ENCODE data around the gene ZMAT2.
"Not testable (repeated sequence)": the region's sequence is repeated elsewhere in the genome, so short reads cannot be mapped to it uniquely, and the experiment has no call there.

ZMAT2 gene

DNA sequence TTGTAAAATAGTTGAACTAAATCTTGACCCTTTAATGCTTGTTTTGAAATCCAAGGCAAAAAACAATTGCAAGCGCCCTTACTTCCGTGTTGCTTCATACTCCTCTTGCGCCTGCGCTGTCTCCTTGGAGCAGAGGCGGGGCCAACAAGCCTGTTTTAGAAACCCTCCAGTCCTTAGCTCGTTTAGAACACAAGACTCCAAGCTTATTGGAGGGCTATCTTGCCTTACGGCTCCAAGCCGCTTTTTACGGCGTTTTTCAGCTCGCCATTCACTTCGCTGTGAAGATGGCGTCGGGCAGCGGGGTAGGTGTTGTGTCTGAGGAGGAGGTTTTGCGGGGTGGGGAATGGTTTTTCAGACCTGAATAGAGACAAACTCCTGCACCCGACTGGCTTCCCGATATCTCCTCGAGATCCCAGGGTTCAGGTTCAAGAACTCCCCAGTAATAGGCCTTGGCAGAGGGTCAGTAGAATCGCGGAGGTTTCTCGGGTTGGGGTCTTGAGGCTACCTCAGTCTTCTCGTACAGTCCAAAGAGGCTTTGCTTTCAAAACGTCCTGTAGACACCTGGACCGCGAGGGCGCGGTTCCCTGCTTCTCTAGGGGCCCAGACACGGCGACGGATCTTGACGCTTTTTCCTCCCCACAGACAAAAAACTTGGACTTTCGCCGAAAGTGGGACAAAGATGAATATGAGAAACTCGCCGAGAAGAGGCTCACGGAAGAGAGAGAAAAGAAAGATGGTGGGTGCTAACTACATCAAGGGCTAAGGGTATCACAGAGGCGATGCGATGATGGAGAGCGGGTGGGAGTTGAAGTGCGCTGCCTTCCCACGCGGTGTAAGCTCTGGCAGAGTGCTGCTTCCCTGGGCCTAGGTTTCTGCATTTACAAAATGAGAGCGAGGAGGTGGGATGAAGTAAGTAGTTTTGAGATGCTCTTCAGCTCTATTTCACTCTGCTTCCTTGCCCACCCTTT is at the start of gene ZMAT2:
Gene ZMAT2, plus strand, starts transcription at position 271 of the 968 bp plus-strand sequence. Its CDS starts 14 bp downstream, at position 285.
- peak; percentile 99 for DNase-seq

DNA sequence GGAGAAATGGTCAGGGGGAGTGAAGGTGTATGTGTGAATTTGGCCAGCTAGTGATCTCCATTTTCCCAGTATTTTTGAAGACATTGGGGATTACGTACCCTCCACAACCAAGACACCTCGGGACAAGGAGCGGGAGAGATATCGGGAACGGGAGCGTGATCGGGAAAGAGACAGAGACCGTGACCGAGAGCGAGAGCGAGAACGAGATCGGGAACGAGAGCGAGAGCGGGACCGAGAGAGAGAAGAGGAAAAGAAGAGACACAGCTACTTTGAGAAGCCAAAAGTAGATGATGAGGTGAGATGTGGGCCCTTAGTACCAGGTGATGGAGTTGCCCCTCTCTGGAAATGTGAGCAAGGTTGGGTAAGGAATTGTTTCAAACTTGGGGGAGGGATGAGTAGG is 41.4 kb upstream of the ZMAT2 start:
- no peak for DNase-seq

DNA sequence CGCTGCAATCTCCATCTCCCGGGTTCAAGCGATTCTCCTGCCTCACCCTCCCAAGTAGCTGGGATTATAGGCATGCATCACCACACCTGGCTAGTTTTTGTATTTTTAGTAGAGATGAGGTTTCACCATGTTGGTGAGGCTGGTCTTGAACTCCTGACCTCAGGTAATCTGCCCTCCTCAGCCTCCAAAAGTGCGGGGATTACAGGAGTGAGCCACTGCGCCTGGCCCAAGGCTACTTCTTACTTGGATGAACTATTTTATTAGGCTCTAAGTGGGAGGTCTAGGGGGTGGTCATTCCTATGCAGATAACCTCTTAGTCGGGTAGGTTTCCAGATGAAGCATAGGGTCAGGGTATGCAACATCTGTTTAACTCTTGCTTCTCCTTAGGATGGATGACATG is 39.9 kb upstream of the ZMAT2 start:
- DNase-seq, result not testable (repeated sequence)

DNA sequence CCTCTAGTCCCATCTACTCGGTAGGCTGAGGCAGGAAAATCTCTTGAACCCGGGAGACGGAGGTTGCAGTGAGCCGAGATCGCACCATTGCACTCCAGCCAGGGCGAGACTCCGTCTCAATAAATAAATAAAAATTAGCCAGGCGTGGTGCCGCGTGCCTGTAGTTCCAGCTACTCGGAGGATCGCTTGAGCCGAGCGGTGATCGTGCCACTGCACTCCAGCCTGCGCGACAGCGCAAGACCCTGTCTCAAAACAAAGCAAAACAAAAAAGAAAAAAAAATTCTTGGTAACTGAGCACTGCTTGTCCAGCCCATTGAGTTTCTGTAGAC is 36.3 kb upstream of the ZMAT2 start:
- no peak for DNase-seq

DNA sequence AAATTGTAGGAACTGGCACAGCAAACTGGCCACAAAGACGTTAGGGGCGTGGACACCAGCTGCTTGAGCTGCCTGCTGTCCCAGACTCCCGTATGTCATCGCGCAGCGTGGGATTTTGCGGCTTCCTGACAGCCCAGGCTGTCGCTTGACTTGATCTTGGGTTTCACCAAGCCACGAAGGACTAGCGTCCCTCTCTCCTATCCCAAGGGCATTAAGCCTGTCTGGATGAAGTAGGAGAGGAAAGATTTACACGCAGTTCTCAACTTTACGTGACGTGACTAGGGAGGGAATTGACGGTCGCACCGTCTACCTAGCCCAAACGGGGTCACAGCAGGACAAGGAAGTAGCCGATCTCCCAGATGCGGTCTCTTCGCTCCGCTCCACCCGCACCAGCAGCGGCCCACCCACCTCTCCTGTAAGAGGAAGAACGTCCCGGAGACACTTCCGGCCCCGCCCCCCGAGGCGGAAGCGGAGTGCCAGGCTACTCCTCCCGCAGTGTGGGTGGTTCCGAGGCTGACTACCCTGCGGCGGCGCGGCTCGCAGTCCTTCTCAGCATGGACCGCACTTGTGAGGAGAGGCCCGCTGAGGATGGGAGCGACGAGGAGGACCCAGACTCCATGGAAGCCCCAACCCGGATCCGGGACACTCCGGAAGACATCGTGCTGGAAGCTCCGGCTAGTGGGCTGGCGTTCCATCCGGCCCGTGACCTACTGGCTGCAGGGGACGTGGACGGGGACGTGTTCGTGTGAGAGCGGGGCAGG is 35.7 kb upstream of the ZMAT2 start, which contains the start of gene WDR55:
Gene WDR55, plus strand, starts transcription at position 546 of the 761 bp plus-strand sequence. Its CDS starts 9 bp downstream, at position 555.
- DNase-seq, result peak; percentile 98

DNA sequence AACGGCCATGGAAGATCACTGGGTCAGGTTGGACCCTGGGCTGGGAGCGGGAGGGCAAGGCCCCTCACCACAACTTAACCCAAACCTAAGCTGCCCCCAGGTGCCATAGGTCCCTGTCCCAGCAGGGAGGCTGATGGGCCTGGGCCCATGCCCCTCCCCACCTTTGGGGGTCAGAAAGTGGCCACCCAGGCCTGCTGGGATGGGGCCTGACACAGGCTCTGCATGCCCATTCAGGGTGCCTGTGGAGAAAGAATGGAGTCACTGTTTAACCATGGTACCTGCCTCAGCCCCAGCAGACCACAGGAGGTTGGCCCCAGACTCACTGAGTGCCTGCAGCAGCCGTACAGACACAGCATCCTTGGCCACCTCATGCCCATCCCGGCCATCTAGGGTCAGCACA is 29.2 kb upstream of the ZMAT2 start:
- not testable (repeated sequence) for DNase-seq

DNA sequence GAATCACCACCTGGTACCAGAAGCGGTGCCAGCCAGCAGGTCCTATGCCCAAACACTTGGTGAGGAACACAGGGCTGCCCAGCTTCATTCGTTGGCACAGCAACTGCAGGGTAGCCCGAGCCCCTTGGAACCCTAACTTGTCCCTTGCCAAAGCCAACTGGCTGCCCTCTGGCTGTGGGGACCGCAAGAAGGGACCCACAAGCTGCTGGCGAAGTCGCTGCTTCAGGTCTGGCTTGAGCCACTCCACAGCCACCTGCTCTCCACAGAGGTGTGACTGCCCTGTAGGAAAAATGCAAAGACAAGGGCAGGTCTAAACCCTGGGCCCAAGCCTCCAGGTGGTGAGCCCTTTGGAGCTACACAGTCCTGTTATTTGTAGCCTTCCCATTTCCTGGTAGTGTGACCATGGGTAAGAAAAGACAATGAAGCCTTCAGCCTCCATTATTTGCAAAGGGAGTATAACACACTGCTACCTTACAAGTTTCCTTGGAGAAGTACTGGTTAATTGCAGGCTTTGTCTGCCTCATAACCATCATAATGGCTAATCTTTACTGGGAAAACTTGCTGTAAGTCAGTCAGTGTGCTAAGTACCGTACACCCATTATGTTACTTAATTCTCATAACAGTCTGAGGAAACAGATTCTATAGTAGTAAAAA is 28.6 kb upstream of the ZMAT2 start:
- DNase-seq, result no peak

- DNase-seq, result no peak
These were observed 27.6 kb upstream of the ZMAT2 start for GRCh38 chr5:140672455-140673186.

DNA sequence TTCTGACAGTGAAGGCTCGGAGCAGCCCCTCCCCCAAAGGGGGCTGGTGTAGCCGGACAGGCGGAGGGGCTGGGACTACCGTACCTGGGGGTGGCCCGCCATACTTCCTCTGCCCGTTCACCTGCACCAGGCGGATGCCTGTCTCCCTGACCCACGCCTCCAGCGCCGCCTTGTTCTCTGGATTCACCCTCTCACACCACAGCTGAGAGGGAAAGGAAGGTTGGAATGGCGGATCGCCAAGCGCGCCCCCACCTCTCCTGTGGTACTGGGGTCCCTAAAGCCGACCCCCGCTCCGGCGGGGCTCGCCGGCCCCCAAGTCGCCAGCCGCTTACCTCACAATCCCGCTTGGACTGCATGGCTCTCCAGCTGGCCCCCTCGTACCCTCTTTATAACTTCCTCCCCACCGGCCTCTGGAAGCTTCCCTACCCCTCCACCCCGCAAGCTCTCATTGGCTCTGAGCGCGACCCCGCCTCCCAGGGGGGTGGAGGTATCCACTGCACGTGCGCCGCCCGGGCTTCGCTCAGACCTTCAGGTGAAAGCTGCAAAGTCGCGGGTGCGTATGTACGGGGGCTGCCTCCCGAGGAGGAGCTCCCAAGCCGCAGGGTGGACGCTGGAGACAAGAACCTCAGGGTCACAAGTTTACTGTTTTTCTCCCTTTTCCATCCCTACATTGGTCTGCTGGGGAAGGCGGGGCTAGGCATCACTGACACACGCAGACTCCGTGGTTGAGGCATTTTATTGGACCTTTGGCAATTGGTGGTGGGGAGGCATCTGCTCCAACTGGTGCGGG is 26.9 kb upstream of the ZMAT2 start, which contains the start of gene DND1:
Gene DND1, minus strand, starts transcription at position 390 of the 790 bp plus-strand sequence. Its CDS starts 34 bp downstream, at position 356.
- DNase-seq, result no peak

DNA sequence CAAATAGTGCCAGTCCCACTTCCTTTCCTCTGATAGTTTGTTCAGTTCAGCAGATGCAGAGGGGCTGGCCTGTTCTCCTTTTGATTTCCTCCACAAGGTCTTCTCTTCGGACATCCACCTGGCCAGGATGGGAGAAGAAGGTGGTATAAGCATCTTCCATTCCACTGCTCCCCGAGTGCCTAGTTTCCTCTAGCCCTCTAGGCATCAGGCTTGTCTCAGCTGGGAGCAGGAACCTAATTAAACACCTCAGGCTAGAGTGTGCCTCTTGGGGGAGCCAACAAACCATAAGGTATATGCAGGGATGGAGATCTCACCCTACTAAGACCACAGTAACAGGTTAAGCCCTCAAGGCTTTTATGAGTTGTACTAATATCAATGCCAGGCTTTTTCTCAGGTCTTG is 26.0 kb upstream of the ZMAT2 start:
- no peak for DNase-seq

- no peak for DNase-seq
These were observed 25.6 kb upstream of the ZMAT2 start for GRCh38 chr5:140674629-140675028.

- DNase-seq, result no peak
These were observed 22.3 kb upstream of the ZMAT2 start for GRCh38 chr5:140677947-140678346.

DNA sequence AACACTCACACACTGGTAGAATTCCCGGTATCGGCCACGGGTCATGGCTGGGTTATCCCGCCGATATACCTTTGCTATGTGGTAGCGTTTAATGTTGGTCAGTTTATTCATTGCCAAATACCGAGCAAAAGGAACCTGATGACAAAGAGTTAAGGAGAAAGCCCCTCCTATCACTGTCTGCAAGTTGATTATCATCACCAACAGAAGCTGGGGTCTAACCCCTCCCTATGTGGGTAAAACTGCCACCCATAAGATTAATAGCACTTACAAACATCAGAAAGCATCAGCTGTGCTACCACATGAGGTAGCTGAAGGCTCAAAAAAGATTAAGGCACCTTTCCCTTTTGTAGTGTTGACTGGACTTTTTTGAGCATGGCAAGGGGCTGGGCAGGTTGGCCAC is 21.3 kb upstream of the ZMAT2 start:
- no peak for DNase-seq

DNA sequence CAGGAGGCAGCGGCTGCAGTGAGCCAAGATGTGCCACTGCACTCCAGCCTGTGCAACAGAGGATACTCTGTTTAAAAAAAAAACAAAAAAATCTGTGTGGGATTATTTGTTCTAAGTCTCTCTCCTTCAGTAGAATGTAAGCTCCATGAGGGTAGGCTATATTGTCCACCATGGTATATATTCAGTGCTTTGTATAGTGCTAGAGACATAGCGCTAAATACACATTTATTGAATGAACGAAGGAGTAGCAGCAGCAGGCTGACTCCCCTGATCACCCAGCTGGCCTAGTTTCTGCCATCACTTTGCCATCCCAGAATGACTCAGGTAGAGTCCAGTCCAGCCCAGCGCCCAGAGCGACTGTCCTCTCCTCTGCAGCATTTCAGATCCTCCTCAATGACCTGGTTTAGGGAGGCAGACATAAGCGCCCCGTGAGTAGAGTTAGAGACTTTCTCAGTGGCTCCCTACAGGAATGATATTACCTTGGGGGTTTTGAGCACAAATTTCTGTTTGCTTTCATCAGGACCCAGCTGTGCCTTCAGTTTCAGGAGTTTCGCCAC is 9.8 kb upstream of the ZMAT2 start:
- DNase-seq, result no peak

- DNase-seq, result peak; percentile 95
These were observed 9.0 kb upstream of the ZMAT2 start, which contains the start of the genes HARS1 and HARS2 for GRCh38 chr5:140690941-140691924. Gene HARS1, minus strand, starts transcription at chr5:140691370. Its CDS starts 66 bp downstream, at chr5:140691304. Gene HARS2, plus strand, starts transcription at chr5:140691455. Its CDS starts 194 bp downstream, at chr5:140691649.

GRCh38 chr5:140694276-140694675 is 6.0 kb upstream of the ZMAT2 start:
- no peak for DNase-seq

DNA sequence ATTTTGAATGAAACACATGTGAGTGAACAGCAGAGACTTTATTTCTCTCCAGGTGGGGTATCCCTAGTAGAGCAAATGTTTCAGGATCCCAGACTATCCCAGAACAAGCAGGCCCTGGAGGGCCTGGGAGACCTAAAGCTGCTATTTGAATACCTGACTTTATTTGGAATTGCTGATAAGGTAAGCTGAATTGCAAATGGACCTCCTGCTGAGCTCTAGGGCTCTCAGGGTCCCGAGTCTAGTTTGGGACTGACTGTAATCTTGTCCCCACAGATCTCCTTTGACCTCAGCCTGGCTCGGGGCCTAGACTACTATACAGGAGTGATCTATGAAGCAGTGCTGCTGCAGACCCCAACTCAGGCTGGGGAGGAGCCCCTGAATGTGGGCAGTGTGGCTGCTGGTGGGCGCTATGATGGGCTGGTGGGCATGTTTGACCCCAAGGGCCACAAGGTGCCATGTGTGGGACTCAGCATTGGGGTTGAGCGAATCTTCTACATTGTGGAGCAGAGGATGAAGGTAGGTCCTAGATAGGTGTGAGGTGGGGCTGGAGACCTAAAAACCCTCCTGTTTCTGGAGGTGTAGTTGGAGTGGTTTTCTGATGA is 3.3 kb upstream of the ZMAT2 start:
- no peak for DNase-seq

GRCh38 chr5:140707812-140708211 is 7.6 kb downstream of the ZMAT2 start:
- DNase-seq, result no peak

DNA sequence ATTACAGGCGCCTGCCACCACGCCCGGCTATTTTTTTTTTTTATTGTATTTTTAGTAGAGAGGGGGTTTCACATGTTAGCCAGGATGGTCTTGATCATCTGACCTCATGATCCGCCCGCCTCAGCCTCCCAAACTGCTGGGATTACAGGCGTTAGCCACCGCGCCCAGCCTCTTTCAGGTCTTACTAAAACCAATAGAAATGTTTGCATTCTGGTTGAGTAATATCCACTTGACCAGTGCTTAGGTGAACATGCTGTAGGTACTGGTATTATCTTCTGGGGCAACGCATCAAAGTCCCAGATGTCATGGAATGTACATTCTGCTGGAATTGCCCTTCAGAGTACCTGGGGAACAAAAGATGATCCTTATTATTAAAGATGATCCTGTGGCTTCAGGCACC is 8.5 kb downstream of the ZMAT2 start:
- not testable (repeated sequence) for DNase-seq

Data from MV-4-11 (cell line).